SU-DHL-6 (cell line): Measurements from ENCODE around the gene OLFML2B.

Experiments used
- EZH2phosphoT487 ChIP-seq: fragments of 200-600 bp; sonication (generic), shearing (Covaris generic); conservative IDR thresholded peaks from 2 replicates; pipeline ENCODE4 v1.6.1; 2018; ENCODE audit warnings: mild to moderate bottlenecking, antibody characterized with exemption, low read length, moderate library complexity, mixed read lengths
- TF ChIP-seq, protein P1 (sequence below): fragments of 200-600 bp; sonication (generic); IDR thresholded peaks from one replicate; pipeline ENCODE4 v1.5.1; 2017; ENCODE audit warnings: antibody characterized with exemption, mild to moderate bottlenecking, low read length, moderate library complexity; ENCODE audit not compliant: insufficient read depth, poor library complexity, severe bottlenecking

- TF ChIP-seq, protein P1, sequence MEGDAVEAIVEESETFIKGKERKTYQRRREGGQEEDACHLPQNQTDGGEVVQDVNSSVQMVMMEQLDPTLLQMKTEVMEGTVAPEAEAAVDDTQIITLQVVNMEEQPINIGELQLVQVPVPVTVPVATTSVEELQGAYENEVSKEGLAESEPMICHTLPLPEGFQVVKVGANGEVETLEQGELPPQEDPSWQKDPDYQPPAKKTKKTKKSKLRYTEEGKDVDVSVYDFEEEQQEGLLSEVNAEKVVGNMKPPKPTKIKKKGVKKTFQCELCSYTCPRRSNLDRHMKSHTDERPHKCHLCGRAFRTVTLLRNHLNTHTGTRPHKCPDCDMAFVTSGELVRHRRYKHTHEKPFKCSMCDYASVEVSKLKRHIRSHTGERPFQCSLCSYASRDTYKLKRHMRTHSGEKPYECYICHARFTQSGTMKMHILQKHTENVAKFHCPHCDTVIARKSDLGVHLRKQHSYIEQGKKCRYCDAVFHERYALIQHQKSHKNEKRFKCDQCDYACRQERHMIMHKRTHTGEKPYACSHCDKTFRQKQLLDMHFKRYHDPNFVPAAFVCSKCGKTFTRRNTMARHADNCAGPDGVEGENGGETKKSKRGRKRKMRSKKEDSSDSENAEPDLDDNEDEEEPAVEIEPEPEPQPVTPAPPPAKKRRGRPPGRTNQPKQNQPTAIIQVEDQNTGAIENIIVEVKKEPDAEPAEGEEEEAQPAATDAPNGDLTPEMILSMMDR = no peak
- no peak for TF ChIP-seq EZH2phosphoT487
Observed at GRCh38 chr1:162020150-162020549, 3.5 kb downstream of the OLFML2B start.
